Activated gamma-delta T cell (primary cell): Measurements from ENCODE around the gene EEF1G.
"Not testable (repeated sequence)": the region's sequence is repeated elsewhere in the genome, so short reads cannot be mapped to it uniquely, and the experiment has no call there.

Source experiments
- DNase-seq: peaks from one replicate; lab custom pipeline; 2025; lab: John Stamatoyannopoulos, UW

Gene EEF1G

DNA sequence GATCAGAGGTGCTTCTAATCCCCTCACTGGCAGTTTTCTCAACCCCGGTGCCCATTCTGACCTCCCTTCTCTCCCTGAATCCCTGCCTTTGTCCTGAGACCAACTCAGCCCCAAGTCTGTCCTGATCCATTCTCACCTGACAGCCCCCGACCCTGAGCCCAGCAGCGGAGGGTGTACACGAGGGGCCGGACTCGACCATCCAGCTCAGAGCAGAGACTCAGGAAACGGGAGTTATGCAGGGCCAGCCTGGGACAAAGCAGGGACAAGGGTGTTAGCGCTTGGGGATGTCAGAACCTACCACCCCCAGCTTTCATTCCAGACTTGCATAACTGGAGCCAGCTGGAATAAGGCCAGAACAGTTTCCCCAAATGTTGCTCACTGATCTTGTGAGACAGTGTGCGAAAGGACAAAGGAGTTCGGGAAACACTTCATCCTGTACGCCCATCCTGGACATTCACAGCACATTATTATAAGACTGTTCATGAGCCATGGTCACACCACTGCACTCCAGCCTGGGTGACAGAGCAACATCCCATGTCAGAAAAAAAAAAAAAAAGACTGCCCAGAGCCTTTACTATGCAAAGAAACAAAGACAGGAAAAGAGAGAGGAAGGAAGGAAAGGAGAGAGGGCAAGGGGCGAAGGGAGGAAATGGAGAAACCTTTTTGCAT is 3.5 kb upstream of the EEF1G start:
- DNase-seq, result no peak

DNA sequence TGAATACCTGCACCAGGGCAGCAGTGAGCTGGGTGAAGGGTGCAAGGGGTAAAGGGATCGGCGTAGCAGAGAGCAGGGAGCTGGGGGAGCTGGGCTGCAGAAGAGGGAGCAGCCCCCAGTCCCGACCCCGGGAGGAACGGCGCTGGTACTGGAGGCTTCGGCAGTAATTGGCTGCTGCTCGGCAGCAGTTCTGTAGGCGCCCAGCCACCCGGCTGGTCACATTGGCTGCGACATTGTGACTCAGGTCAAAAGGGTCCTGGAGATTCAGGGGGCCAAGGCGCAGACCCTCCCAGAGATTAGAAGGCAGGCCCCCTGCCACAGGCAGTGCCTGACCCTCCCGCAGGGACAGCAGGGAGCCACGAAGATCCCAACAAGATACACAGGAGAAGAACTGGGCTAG is 2.1 kb upstream of the EEF1G start:
- no peak for DNase-seq

DNA sequence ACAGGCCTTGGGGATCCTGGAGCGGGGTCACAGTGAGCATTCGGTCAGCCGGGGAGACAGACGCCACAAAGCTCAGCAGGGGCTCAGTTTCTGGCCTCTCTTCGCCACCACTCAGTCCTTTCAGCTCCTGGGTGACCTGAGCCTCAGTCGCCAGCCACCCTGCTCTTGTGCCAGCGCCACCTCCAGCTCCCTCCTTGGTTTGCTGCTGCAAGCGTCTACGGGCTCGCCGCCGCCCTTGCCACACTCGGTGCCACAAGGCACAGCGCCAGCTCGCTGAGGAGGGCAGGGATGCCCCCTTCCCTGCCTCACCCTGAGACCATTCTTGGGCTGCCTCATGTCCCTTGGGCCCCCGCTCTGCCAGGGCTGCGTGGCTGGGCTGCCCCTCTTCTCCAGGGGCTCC is 1.5 kb upstream of the EEF1G start:
- no peak for DNase-seq

DNA sequence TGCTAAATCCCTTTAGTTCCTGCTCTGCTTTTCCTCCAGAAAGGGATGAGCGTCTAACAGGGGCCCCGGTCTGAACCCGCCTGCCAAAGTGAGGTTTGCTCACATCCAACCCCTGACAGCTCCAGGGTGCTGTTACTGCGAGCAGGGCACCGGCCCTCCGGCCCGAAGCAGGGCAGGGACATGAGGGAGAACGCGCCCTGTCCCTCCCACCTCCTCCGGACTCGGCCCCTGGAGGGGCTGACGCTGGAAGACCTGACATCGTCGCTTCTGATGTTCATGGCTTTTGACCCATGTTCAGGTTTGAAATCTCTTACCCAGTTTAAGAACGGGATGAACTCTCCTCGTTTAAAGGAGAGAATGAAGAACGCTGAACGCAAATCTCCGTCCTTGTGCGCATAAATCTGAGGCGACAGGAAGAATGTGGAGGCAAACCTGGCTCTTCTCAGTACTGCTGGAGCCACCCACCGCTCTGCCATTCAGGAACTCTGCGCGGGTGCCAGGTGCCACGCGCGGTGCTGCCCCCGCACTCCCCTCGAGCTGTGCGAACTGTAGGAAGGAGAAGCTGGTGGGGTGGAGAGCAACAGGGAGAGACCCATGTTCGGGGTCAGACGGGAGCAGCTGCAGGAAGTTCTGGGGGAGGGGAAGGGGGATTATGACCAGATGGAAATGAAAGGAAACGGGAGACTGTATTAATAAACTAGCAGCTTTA is 826 bp upstream of the EEF1G start:
- no peak for DNase-seq

DNA sequence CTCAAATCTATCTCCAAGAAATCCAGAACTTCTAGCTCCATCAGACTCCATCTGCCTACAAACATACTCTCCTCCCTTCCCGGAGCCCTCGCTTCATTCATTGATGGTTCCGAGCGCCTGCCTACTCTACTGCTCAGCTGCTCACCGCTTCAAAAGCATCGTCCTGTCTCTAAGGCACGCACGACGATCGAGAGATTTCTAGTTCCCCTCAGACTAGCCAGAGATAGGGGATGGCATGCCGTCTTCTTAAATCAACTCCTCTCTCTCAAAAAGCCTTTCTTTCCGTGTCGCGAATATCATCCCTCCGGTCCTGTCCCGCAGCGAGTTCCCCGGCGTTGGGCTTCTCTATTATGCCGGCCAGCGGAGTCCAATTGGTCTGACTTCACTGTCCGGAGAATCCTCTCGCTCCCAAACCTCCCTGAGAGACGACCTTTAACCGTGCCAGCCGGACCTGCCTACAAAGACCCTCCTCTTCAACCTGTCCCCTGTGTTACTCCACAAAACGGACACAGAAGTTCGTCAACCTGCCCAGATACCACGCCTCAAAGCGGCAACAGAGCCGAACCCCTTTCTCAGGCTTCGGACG is 592 bp downstream of the EEF1G start:
- no peak for DNase-seq

DNA sequence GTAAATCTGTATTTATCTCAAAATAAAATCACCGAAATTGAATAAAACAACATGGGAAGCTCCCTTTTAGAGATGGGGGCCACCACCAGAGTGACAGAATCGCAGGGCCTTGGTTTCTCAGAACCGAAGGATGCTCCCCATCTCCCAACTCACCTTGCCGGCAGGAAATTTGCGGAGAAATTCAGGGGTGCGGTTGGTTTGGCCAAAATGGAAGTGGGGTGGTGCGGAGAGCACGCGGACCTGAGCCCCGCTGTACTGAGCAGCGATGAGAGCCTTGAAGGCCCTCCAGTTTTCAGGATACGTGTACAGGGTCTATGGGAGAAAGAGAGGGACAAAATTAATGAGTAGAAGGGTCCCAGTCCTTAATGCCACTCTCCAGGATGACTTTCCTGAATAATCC is 1.3 kb downstream of the EEF1G start:
- DNase-seq, result no peak

DNA sequence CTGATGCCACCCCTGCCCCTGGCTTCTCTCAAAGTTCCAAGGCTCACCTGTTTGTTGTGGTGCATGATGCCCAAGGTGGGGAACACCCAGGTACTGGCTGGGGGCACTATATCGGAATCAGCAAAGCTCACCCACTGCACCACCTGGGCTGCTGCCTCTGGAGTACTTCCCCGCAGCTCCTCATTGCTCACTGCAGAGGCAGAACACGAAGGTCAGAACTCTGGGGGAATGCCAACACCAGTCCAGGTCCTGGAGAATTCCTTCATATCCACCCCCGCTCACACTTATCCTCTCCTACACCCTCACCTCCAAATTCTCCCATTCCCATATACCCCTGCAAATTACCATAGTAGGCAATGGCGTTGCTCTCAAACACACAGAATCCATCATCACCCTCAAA is 2.2 kb downstream of the EEF1G start:
- not testable (repeated sequence) for DNase-seq

DNA sequence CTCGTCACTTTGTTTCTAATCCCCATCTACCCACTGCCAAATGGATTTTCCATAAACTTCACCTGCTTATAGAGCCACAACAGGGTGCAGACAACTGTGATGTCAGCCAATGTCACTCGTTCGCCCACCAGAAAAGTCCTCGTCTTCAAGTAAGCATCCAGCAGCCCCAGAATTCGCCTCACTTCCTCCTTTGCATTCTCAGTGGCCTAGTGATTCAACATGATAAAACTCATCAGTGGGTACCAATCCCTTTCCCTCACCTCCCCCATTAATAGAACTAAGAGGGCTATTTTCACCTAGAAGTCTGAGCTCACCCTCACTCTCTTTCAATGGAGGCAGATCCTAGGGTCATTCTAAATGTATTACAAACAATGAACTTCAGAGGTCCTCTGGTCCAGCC is 2.8 kb downstream of the EEF1G start:
- DNase-seq, result not testable (repeated sequence)

DNA sequence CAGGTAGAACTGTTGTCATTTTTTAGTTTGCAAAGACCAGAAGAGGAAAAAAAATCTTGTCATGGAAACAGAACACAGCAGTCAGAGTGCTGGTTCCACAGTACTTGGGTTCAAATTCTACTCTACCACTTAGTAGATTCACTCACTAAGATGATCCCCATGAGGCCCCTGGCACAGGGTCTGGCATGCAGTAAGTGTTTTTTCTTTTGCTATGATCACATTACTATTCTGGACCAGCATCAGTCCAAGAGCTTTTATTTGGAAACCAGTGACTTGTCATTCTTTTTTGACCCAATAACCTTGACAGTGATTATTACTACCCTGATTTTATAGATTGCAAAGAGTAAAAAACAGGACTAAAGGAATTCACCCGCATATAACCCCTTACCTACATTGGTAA is 4.1 kb downstream of the EEF1G start:
- DNase-seq, result no peak

DNA sequence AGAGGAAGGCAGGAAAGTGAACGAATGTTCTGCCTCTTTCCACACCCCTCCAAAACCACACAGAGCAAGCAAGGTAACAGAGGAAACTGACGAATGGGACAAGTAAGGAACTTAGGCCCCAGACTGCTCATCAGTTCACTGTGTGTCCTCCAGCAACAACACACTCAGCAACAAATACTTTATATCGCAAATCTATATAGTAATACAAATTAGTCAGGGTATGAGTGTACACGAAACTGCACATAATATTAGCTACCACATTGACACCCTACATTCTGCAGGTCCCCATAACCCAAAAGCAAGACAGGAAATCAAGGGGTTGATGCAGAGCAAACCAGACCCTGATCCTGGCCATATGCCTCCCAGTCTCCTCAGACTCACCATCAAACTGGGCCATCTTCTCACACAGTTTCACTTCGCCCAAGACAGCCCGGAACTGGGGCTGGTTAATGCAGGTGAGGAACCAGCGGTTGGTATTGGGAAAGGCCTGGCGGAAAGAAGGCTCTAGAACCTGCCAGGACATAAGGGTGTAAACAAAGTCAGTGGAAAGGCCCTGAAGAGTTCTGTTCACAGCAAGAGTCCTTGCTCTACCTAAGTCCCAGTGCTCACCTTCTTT is 6.6 kb downstream of the EEF1G start:
- no peak for DNase-seq

DNA sequence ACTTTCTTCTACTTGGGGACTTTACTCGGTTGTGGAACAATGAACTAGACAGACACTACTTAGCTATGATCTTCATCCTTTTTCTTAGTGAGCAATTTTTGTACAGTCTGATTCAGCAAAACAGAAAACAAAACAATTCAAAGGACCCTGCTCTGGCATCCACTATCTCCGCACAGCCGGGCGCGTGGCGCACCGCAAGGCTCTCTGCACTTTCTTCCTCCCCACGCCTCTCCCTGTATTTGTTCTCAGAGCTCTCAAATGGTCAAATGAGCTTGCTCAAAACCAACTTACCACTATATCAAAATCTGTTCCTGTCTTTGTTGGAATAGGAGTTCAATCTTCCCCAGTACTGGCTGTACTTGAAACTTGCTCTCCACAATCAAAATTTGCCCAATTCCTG is 7.4 kb downstream of the EEF1G start:
- no peak for DNase-seq

DNA sequence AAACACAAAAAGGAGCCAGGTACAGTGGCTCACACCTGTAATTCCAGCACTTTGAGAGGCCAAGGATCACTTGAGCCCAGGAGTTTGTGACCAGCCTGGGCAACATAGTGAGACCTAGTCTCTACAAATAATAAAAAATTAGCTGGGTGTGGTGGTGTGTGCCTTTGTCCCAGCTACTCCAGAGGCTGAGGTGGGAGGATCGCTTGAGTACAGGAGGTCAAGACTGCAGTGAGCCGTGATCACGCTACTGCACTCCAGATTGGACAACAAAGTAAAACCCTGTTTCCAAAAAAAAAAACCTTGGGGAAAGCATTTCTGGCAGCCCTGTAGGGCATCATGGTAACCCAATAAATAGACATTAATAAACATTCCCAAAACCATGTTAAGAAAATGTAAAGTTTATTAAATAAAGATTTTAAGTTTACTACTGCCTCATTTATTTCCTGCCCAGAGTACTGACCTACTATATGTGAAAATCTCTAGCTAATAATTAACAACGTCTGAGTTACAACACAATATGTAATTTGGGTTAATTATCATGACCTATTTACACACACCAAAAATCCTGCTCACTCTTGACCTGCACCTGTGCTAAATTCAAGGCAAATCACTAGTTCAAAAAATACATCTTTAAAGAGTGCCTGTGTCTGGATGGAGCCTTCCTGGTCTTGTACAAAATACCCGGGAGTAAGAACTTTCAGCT is 8.4 kb downstream of the EEF1G start:
- DNase-seq, result no peak

DNA sequence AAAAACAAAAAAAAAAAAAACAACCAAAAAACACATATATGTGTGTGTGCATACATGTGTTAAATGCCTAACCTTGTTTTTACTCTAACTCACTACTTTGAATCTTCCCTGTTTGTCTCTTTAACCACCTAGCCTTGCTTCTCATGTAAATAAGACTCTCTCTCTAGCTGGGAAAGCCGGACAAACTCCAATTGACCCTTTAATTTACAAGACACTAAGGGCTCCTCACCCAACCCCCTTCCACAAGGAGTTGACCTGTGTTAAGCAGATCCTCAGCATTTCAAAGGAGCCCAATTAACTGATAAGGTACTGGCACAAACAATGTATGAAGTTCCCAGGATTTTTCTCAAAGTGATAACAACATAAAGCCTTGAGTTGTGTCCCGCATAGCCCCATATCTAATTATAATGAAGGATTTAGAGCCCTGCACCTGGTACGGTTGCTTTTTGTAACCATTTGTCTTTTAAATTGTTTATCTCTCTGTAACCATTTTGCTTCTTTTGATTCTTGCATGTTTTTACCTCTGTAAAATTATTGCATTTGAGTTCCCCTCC is 11.9 kb downstream of the EEF1G start:
- DNase-seq, result not testable (repeated sequence)

DNA sequence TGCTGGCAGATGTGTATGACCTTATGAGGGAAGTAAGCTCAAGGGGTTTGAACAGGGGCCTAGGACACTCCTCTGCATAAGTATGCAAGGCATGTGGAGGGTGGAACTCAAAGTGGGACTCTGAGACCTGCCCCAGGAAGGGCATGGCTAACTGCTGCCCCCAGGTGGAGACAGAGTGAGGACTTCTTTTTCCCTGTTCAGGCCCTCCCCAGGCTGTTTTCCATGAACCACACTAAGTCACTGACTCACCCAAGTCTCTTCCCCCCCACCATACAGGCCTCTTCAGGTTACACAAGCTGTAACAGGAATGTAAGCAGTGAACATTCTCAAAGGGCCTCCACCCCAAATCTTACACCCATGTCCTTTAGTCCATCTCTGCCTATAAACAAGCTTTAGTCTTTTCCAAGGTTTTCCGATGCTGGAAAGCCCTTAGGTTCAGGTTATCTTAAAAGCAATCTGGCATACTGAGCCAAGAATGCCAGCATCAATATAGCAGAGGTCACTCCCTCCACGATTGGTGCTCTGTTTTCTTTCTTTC is 13.1 kb downstream of the EEF1G start:
- no peak for DNase-seq

DNA sequence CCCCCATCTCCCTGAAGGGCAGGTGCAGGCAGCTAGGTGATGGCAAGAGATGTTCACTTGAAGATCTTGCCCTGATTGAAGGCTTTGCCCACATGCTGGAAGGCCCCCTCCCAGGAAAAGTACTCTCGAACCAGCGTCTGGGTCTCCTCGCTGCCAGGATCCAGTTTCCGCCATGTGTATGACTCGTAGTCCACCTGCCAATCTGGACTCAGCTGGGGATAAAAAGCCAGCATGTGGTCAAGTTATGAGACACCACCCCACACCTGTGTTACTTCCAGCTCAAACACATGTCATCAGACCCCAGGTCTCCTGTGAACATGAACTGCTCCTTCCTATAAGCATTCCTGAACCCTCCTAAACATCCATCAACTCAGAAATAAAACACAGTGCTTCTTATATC is 14.1 kb downstream of the EEF1G start:
- not testable (repeated sequence) for DNase-seq

DNA sequence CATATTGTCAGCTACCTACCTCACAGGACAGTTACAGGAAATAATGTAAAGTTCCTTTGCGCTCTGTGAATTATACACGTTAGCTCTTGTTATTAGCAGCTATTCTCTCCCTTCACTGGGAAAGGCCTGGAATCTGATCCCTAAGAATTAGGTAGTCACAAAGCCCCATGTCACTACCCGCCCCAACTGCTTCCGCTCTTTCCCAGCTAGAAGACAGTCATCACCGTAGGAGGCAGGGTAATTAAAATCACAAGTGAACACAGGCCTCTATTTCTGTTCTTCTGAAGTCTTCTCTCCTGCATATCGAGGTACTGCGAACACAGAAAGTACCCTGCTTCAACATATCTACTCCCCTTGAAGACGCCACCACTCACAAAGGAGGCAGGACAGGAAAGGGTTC is 14.5 kb downstream of the EEF1G start:
- no peak for DNase-seq

DNA sequence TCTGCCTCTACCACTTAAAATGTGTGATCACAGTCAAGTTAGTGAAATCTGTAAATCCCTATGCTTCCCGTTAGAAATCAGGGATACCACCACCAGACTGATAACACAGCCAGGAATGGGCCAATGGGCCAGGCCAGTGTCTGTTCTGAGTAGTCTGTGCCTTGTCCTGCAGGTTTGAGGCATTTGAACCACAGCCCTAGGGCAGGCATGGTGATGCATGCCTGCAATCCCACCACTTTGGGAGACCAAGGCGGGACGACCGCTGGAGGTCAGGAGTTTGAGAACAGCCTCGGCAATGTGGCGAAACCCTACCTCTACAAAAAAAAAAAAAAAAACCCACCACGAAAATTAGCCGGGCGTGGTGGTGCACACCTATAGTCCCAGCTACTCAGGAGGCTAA is 15.0 kb downstream of the EEF1G start:
- no peak for DNase-seq

DNA sequence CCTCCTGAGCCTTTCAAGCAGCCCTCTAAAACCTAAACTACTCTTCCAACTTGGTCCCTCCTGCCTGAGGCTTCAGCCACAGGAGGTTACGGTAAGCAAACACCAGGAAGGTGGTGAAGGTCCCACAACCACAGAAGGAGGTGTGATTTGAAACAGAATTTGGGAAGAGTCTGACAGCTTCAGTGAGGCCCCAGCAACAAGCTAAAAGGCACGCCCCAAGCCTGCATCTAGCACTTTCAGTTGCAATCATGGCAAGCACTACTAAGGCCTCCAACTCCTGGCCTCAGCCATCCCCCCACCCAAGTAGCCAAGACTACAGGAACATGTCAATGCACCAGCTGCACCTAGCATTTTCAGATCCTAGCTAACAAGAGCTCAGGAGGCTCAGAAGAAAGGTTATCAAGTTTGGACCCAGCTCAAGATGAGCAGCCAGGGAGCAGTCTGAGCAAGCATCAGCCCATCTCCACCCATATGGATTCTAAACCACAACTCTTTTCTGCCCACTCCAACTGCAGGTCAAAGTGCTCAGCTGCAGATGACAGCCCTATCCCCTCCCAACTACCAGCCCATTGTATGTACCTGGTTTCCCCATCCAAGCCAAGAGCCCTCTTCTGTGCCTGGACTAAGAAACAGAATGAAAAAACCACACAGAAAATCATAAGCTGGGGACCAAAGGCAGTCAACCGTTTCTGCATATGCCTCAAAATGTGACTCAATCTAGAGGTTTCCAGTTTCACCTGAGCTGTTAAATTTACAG is 16.6 kb downstream of the EEF1G start:
- DNase-seq, result no peak

DNA sequence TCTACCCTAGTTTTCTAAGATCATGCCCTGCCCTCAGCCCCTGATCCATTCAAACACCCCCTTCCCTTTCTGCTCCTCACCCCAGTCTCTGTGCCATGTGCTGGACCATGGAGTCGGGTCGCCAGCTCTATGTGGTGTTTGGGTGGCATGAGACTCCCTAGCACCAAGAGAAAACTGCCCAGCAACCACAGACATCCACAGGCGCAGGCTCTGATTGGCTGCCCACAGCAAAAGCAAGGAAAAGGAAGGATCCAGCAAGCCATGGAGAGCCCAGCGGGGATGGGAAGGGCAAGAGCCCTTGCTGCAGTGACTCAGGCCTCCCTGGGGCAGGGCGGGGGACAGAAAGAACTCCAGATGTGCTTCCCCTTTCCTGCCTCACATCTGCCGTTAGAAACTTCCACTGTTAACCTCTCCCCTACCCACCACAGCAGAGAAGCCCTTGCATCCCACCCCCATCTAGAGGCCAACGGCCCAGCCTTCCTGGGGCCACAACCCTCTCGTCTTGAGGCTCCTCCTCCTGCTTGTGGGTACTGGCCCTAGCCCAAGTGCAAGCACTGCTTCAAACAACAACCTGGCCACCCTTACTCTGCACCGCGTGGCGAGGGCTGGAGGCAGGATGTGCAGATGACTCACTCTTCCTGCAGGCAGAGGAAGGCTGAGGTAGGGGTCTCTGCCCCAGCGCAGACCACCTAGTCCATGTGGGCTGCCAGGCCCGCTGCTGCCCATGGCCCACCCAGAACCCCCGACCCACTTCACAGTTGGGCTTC is 17.4 kb downstream of the EEF1G start:
- peak; percentile 67 for DNase-seq

DNA sequence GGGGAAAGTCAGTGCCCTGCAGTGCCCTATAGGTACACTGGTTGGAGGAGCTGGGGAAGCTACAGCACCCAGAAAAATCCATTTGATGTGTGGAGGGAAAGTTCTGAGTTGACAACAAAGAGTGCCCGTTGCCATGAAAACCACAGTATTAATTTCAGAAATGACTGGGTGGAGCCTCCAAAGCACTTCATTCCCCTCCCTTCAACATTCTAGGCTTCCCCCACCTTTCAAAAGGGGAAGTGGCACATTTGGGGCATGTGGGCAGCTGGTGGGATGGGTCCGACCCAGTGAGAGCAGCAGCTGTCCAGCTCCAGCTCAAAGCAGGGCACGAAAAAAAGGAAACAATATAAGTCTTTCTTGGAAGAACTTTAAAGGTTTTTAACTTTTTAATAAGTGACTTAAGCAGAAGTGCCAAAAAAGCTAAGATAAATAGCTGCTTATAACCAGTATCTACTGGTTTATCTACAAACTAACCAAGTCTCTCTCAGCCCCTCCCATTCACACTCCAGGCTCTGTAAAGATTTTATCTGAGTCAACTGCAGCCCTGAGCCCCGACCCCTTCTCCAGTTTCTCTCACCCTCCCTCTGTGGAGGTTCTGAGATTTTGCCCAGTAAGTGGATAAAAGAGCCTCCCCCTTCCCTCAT is 18.1 kb downstream of the EEF1G start:
- DNase-seq, result no peak
